ENCODE measurements around the gene MCF2L.

DNA sequence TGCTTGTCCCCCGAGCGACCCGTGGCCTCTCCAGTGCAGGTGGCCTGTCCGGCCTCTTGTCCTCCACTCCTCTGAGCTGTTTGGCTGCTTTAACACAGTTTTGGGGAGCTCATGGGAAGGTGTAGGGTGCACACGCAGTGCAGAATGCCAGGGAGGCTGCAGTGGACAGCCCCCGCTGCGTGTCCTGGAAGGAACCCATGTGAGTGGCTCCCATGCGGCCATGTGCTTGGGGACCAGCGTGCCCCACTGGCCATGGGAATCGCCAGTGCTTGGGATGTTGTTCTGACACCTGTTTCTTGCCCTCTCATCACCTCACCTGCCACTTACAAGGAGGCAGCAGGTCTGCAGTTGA lies 114.0 kb downstream of the MCF2L start:
- TF ChIP-seq, protein P1, sequence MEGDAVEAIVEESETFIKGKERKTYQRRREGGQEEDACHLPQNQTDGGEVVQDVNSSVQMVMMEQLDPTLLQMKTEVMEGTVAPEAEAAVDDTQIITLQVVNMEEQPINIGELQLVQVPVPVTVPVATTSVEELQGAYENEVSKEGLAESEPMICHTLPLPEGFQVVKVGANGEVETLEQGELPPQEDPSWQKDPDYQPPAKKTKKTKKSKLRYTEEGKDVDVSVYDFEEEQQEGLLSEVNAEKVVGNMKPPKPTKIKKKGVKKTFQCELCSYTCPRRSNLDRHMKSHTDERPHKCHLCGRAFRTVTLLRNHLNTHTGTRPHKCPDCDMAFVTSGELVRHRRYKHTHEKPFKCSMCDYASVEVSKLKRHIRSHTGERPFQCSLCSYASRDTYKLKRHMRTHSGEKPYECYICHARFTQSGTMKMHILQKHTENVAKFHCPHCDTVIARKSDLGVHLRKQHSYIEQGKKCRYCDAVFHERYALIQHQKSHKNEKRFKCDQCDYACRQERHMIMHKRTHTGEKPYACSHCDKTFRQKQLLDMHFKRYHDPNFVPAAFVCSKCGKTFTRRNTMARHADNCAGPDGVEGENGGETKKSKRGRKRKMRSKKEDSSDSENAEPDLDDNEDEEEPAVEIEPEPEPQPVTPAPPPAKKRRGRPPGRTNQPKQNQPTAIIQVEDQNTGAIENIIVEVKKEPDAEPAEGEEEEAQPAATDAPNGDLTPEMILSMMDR (IDR thresholded peaks at IDR 0.05; ENCODE audit: low read length): no peak
- TF ChIP-seq EZH2 (optimal IDR thresholded peaks at IDR 0.05; ENCODE audit: low read depth, low read length) (no peak), EZH2phosphoT487 (IDR thresholded peaks at IDR 0.05; ENCODE audit: low read length) (no peak)
